WTC11 (cell line): ENCODE data around the gene CISTR. TPM values are rescaled to one million over a fixed set of nuclear protein-coding genes. Genes with fewer than 3 reads are reported as not detected.

ENCODE experiments used
- ATAC-seq: fragments of 200-7000 bp; cut with Tn5 transposase; 2 replicates; pipeline ENCODE4 v1.10.0; 2021; ENCODE audit warnings: mild to moderate bottlenecking, moderate library complexity
- CTCF ChIA-PET: fragments of 300-600 bp; sonication (Branson Sonifier 250); formaldehyde crosslinking; loops from one replicate; lab custom pipeline; 2021; ENCODE audit warnings: antibody characterized with exemption; lab: Charles Lee
- POLR2A ChIA-PET: fragments of 350-600 bp; sonication (Branson Sonifier 250); formaldehyde crosslinking; loops from one replicate; lab custom pipeline; 2021; ENCODE audit warnings: antibody characterized with exemption; lab: Charles Lee
- DNase-seq: peaks from one replicate; pipeline ENCODE4 v3.0.0; 2021; ENCODE audit warnings: low spot score
- H3K27ac Mint-ChIP-seq: 2 replicates; pipeline ENCODE4 v1.8.0; 2021; ENCODE audit warnings: mixed read lengths
- H3K27me3 Mint-ChIP-seq: 2 replicates; pipeline ENCODE4 v1.8.0; 2021; ENCODE audit warnings: low read depth, mild to moderate bottlenecking, moderate library complexity, mixed read lengths
- H3K36me3 Mint-ChIP-seq: 2 replicates; pipeline ENCODE4 v1.8.0; 2021; ENCODE audit warnings: mixed read lengths
- H3K4me1 Mint-ChIP-seq: 2 replicates; pipeline ENCODE4 v1.8.0; 2022; ENCODE audit warnings: mixed read lengths
- H3K4me3 Mint-ChIP-seq: 2 replicates; pipeline ENCODE4 v1.8.0; 2021; ENCODE audit warnings: mild to moderate bottlenecking, moderate library complexity, mixed read lengths
- H3K9me3 Mint-ChIP-seq: 2 replicates; pipeline ENCODE4 v1.8.0; 2021; ENCODE audit warnings: mixed read lengths
- ATF1 ChIP-seq: sonication (generic); formaldehyde crosslinking; IDR thresholded peaks from 2 replicates; pipeline ENCODE4 v1.8.1; 2023; ENCODE audit warnings: mild to moderate bottlenecking, moderate library complexity, missing genetic modification reagents
- CREB1 ChIP-seq: sonication (generic); formaldehyde crosslinking; IDR thresholded peaks from 2 replicates; pipeline ENCODE4 v1.8.0; 2023; ENCODE audit warnings: mild to moderate bottlenecking, missing genetic modification reagents
- FOXJ3 ChIP-seq: sonication (generic); formaldehyde crosslinking; IDR thresholded peaks from 2 replicates; pipeline ENCODE4 v1.9.0; 2021; ENCODE audit warnings: missing genetic modification reagents, mild to moderate bottlenecking, borderline replicate concordance
- GABPB1 ChIP-seq: sonication (generic); formaldehyde crosslinking; IDR thresholded peaks from 2 replicates; pipeline ENCODE4 v1.8.1; 2023; ENCODE audit warnings: mild to moderate bottlenecking, missing genetic modification reagents
- HMGA2 ChIP-seq: fragments of 250-450 bp; sonication (Bioruptor Pico); IDR thresholded peaks from 2 replicates; pipeline ENCODE4 v1.4.0; 2021; ENCODE audit warnings: mild to moderate bottlenecking, moderate library complexity
- KAT7 ChIP-seq: sonication (generic); formaldehyde crosslinking; IDR thresholded peaks from 2 replicates; pipeline ENCODE4 v1.8.1; 2023; ENCODE audit warnings: missing genetic modification reagents, mild to moderate bottlenecking, borderline replicate concordance
- MYBL2 ChIP-seq: sonication (generic); formaldehyde crosslinking; IDR thresholded peaks from 2 replicates; pipeline ENCODE4 v1.8.1; 2023; ENCODE audit warnings: mild to moderate bottlenecking, moderate library complexity, missing genetic modification reagents
- PRDM15 ChIP-seq: sonication (generic); formaldehyde crosslinking; IDR thresholded peaks from 2 replicates; pipeline ENCODE4 v1.8.0; 2022; ENCODE audit warnings: missing genetic modification reagents
- SMAD3 ChIP-seq: sonication (generic); formaldehyde crosslinking; IDR thresholded peaks from 2 replicates; pipeline ENCODE4 v1.8.0; 2022; ENCODE audit warnings: missing genetic modification reagents, mild to moderate bottlenecking, borderline replicate concordance
- TCF7 ChIP-seq: sonication (generic); formaldehyde crosslinking; IDR thresholded peaks from 2 replicates; pipeline ENCODE4 v1.8.0; 2022; ENCODE audit warnings: mild to moderate bottlenecking, low read depth, missing genetic modification reagents, moderate library complexity
- TEAD4 ChIP-seq: sonication (generic); formaldehyde crosslinking; IDR thresholded peaks from 2 replicates; pipeline ENCODE4 v1.8.0; 2022; ENCODE audit warnings: mild to moderate bottlenecking, missing genetic modification reagents
- TP53 ChIP-seq: sonication (generic); formaldehyde crosslinking; IDR thresholded peaks from 2 replicates; pipeline ENCODE4 v1.8.1; 2023; ENCODE audit warnings: mild to moderate bottlenecking, missing genetic modification reagents
- USF1 ChIP-seq: sonication (generic); formaldehyde crosslinking; IDR thresholded peaks from 2 replicates; pipeline ENCODE4 v1.8.0; 2022; ENCODE audit warnings: mild to moderate bottlenecking, missing genetic modification reagents
- USF2 ChIP-seq: sonication (generic); formaldehyde crosslinking; IDR thresholded peaks from 2 replicates; pipeline ENCODE4 v1.8.1; 2023; ENCODE audit warnings: mild to moderate bottlenecking, missing genetic modification reagents, moderate library complexity
- ZNF138 ChIP-seq: sonication (generic); formaldehyde crosslinking; conservative IDR thresholded peaks from 2 replicates; pipeline ENCODE4 v1.8.1; 2022; ENCODE audit warnings: mild to moderate bottlenecking, moderate library complexity, missing genetic modification reagents
- ZNF416 ChIP-seq: fragments of 250-450 bp; sonication (Bioruptor Pico); IDR thresholded peaks from 2 replicates; pipeline ENCODE4 v1.9.0; 2021; ENCODE audit warnings: mild to moderate bottlenecking, inconsistent platforms
- ZNF425 ChIP-seq: fragments of 250-450 bp; sonication (Bioruptor Pico); conservative IDR thresholded peaks from 2 replicates; pipeline ENCODE4 v1.9.0; 2021; ENCODE audit warnings: mild to moderate bottlenecking
- total RNA-seq: library from RNA; stranded (reverse); gene quantifications from 3 replicates; pipeline ENCODE4 v1.2.3, GENCODE V29; 2021
- TF ChIP-seq, protein P1 (sequence below): sonication (generic); formaldehyde crosslinking; IDR thresholded peaks from 2 replicates; pipeline ENCODE4 v1.8.1; 2022; ENCODE audit warnings: missing genetic modification reagents, borderline replicate concordance
- TF ChIP-seq, protein P2 (sequence below): sonication (generic); formaldehyde crosslinking; IDR thresholded peaks from 2 replicates; pipeline ENCODE4 v1.8.1; 2023; ENCODE audit warnings: mild to moderate bottlenecking, missing genetic modification reagents
- TF ChIP-seq, protein P3 (sequence below): fragments of 250-450 bp; sonication (Bioruptor Pico); IDR thresholded peaks from 2 replicates; pipeline ENCODE4 v1.9.0; 2021; ENCODE audit warnings: mild to moderate bottlenecking, borderline replicate concordance

CISTR gene
- total RNA-seq, 1 experiment from 2014 or later = 0.81 TPM

- TF ChIP-seq USF1 (no peak), TP53 (CRISPR knock-in tag) (no peak), FOXJ3 (CRISPR knock-in tag) (no peak), ZNF416 (CRISPR knock-in tag) (no peak), CREB1 (no peak), MYBL2 (CRISPR knock-in tag) (no peak), PRDM15 (CRISPR knock-in tag) (no peak), ZNF138 (CRISPR knock-in tag) (no peak), USF2 (CRISPR knock-in tag) (no peak), KAT7 (no peak), GABPB1 (CRISPR knock-in tag) (no peak), HMGA2 (CRISPR knock-in tag) (no peak), SMAD3 (CRISPR knock-in tag) (no peak), ATF1 (no peak), TCF7 (no peak)
- TF ChIP-seq, protein P1, sequence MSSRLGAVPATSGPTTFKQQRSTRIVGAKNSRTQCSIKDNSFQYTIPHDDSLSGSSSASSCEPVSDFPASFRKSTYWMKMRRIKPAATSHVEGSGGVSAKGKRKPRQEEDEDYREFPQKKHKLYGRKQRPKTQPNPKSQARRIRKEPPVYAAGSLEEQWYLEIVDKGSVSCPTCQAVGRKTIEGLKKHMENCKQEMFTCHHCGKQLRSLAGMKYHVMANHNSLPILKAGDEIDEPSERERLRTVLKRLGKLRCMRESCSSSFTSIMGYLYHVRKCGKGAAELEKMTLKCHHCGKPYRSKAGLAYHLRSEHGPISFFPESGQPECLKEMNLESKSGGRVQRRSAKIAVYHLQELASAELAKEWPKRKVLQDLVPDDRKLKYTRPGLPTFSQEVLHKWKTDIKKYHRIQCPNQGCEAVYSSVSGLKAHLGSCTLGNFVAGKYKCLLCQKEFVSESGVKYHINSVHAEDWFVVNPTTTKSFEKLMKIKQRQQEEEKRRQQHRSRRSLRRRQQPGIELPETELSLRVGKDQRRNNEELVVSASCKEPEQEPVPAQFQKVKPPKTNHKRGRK (CRISPR knock-in tag) = no peak
- TF ChIP-seq, all 79 proteins: peak for 0
- H3K27ac Mint-ChIP-seq = no peak overlapping the region
- H3K4me1 Mint-ChIP-seq = peaks cover 20% of the 10 kb centered on the region
- no peak overlapping the region for H3K4me3 Mint-ChIP-seq
- H3K27me3 Mint-ChIP-seq = peaks cover 8% of the 10 kb centered on the region
- DNase-seq (no peak), ATAC-seq (no peak)
- CTCF ChIA-PET = interaction anchor here (2.2 to 13.8 kb wide), 4 partner anchors 8 to 35 kb away, joined by 13 to 191 read pairs (median 29); partner anchors contain the start of gene CISTR
- POLR2A ChIA-PET = interaction anchor here (0.6 kb wide), 1 partner anchor 10 kb away, joined by 3 read pairs; the partner anchor contains the start of gene CALCOCO1
- no peaks in the 10 kb centered on the region for H3K36me3 Mint-ChIP-seq
- no peaks in the 10 kb centered on the region for H3K9me3 Mint-ChIP-seq
Measured at GRCh38 chr12:53737093-53737808, 14.5 kb downstream of the CISTR start.

GRCh38 chr12:53736592-53736991, 15.2 kb downstream of the CISTR start:
- Mint-ChIP-seq H3K36me3 (no peaks in the 10 kb centered on the region), H3K4me3 (no peak overlapping the region), H3K27ac (no peak overlapping the region), H3K27me3 (peaks cover 8% of the 10 kb centered on the region), H3K4me1 (peaks cover 20% of the 10 kb centered on the region), H3K9me3 (no peaks in the 10 kb centered on the region)
- ATAC-seq = no peak
- ChIA-PET CTCF (interaction anchor here (2.2 to 13.8 kb wide), 3 partner anchors 8 to 34 kb away, joined by 13 to 191 read pairs (median 40); no protein-coding TSS in a partner anchor), POLR2A (no interaction called here)
- no peak for DNase-seq
- TF ChIP-seq, protein P2, sequence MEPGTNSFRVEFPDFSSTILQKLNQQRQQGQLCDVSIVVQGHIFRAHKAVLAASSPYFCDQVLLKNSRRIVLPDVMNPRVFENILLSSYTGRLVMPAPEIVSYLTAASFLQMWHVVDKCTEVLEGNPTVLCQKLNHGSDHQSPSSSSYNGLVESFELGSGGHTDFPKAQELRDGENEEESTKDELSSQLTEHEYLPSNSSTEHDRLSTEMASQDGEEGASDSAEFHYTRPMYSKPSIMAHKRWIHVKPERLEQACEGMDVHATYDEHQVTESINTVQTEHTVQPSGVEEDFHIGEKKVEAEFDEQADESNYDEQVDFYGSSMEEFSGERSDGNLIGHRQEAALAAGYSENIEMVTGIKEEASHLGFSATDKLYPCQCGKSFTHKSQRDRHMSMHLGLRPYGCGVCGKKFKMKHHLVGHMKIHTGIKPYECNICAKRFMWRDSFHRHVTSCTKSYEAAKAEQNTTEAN (CRISPR knock-in tag) = no peak
- TF ChIP-seq ZNF425 (CRISPR knock-in tag) (no peak), KAT7 (no peak), TEAD4 (CRISPR knock-in tag) (no peak)
- TF ChIP-seq, protein P3, sequence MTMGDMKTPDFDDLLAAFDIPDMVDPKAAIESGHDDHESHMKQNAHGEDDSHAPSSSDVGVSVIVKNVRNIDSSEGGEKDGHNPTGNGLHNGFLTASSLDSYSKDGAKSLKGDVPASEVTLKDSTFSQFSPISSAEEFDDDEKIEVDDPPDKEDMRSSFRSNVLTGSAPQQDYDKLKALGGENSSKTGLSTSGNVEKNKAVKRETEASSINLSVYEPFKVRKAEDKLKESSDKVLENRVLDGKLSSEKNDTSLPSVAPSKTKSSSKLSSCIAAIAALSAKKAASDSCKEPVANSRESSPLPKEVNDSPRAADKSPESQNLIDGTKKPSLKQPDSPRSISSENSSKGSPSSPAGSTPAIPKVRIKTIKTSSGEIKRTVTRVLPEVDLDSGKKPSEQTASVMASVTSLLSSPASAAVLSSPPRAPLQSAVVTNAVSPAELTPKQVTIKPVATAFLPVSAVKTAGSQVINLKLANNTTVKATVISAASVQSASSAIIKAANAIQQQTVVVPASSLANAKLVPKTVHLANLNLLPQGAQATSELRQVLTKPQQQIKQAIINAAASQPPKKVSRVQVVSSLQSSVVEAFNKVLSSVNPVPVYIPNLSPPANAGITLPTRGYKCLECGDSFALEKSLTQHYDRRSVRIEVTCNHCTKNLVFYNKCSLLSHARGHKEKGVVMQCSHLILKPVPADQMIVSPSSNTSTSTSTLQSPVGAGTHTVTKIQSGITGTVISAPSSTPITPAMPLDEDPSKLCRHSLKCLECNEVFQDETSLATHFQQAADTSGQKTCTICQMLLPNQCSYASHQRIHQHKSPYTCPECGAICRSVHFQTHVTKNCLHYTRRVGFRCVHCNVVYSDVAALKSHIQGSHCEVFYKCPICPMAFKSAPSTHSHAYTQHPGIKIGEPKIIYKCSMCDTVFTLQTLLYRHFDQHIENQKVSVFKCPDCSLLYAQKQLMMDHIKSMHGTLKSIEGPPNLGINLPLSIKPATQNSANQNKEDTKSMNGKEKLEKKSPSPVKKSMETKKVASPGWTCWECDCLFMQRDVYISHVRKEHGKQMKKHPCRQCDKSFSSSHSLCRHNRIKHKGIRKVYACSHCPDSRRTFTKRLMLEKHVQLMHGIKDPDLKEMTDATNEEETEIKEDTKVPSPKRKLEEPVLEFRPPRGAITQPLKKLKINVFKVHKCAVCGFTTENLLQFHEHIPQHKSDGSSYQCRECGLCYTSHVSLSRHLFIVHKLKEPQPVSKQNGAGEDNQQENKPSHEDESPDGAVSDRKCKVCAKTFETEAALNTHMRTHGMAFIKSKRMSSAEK (CRISPR knock-in tag) = no peak
